T47D (cell line): Measurements from ENCODE around the gene STOX1.
"Not testable (repeated sequence)": the region's sequence is repeated elsewhere in the genome, so short reads cannot be mapped to it uniquely, and the experiment has no call there.

Source experiments
- DNase-seq, 2 experiments: peaks; one replicate each; pipeline versions ENCODE4 v3.0.0 to v3.0.0-alpha.2; 2011 to 2012; ENCODE audit warnings: low read depth in 1 of 2, low spot score in 1 of 2
- JUND ChIP-seq: IDR thresholded peaks from 2 replicates; pipeline ENCODE4 v1.6.1; 2012; ENCODE audit warnings: low read depth
- in situ Hi-C: cut with HindIII; loops from 2 replicates; pipeline ENCODE4 v1.10.0; 2016; ENCODE audit warnings: low sequenced_read_pairs, low pct_unique_long_range_greater_than_20kb

The STOX1 gene

DNA sequence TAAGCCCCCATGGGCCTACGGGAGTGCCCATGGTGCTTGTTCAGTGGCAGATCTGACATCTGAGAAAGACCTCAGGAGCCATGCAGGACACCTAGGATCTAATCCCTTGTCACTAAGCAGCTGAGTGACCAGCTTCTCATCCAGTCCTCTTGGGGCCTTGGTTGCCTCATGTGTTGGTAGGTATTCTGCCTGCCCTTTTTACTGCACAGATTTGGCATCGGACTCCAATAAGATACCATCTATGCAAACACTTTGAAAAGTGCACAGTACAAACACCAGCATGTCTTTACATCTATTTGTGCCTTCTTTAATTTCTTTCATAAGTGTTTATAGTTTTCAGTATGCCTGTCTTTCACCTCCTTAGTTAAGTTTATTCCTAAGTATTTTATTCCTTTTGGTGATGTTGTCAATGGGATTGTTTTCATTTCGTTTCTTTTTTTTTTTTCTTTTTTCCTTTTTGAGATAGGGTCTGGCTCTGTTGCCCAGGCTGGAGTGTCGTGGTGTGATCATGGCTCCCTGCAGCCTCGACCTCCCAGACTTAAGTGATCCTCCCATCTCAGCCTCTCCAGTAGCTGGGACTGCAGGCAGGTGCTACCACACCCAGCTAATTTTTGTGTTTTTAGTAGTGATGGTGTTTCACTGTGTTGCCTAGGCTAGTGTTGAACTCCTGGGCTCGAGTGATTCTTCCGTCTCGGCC lies 10.4 kb downstream of the STOX1 start:
- no peak for TF ChIP-seq JUND
- DNase-seq: peak; percentile 28 to 72
- in situ Hi-C loops: no loop called here

GRCh38 chr10:68840650-68841049 lies 13.3 kb downstream of the STOX1 start:
- in situ Hi-C loops, DNase-seq: not testable (repeated sequence)

DNA sequence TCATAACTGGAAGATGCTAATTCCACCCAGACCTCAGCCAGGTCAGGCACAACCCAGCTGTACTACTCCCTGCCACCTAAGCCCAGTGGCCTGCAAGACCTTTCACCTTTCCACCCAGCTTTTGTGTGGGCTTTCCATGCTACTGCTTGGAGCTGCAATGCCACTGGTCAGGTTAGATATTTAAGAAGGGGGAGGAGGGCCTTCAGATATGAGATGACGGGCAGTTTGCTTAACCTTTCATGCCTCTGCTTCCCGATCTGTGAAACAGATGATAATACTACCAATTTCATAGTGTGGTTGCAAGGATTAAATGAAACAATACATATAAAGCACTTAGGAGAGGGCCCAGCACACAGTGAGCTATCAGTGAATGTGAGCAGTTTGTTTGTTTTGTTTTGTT lies 20.9 kb downstream of the STOX1 start:
- in situ Hi-C loops: no loop called here
- TF ChIP-seq JUND: no peak

GRCh38 chr10:68848806-68849205 lies 21.5 kb downstream of the STOX1 start:
- in situ Hi-C loops: no loop called here

More for the DNA sequence above, 20.9 kb downstream of the STOX1 start:
- no peak for DNase-seq

DNA sequence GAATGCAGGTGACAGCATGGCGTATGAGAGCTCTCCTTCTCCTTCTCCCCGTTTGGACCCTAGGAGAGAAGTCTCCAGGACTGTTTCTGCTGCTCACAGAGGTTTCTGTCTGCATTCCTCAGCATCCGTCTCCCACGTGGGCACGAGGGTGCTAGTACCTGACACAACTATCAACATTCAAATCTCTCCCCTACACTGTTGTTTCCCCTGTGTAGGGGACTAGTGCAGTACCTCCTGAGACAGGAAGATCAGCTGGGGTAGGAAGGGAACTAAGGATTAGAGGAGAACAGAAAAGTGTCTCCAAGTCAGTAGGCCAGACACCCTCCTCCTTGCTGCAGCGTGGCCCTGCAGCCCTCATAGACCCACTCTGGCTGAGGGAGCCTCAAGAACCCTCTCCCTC lies 29.0 kb downstream of the STOX1 start:
- in situ Hi-C loops: no loop called here
- no peak for TF ChIP-seq JUND
- no peak for DNase-seq

More at GRCh38 chr10:68848806-68849205, 21.5 kb downstream of the STOX1 start:
- no peak for TF ChIP-seq JUND
- DNase-seq: no peak

GRCh38 chr10:68857005-68857404 lies 29.7 kb downstream of the STOX1 start:
- no peak for TF ChIP-seq JUND
- in situ Hi-C loops: no loop called here
- DNase-seq: no peak

GRCh38 chr10:68861253-68861652 lies 33.9 kb downstream of the STOX1 start:
- in situ Hi-C loops: no loop called here
- TF ChIP-seq JUND: no peak
- DNase-seq: peak in 1 of 2 experiments; percentile 25

DNA sequence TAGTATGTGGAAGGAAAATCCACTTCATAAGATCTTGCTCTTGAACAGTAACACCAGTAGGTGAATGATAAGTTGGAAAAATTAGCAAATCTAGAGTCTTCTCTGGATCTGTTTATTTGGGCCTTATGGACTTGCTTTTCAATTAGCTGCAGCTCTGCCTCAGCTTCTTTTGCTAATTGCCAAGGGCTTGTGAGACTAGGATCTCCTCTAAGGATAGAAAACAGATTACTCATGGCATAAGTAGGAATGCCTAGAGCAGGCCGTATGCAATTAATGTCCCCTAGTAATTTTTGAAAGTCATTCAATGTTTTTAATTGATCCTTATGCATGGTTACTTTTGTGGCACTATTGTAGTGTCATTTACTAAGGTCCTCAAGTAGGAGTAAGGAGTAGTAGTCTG lies 37.3 kb downstream of the STOX1 start:
- in situ Hi-C loops: no loop called here

DNA sequence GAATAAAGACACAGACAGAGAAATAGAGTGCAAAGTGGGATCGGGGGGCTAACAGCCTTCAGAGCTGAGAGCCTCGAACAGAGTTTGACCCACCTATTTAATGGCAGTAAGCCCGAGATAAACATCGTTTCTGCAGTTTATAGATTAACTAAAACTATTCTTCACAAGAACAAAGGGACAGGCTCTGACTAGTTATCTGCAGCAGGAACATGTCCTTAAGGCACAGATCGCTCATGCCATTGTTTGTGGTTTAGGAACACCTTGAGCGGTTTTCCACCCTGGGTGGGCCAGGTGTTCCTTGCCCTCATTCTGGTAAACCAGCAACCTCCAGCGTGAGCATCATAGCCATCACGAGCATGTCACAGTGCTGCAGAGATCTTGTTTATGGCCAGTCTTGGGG lies 40.8 kb downstream of the STOX1 start:
- DNase-seq, in situ Hi-C loops: not testable (repeated sequence)

More for the DNA sequence above, 37.3 kb downstream of the STOX1 start:
- DNase-seq: no peak
- no peak for TF ChIP-seq JUND

GRCh38 chr10:68869623-68870022 lies 42.3 kb downstream of the STOX1 start:
- in situ Hi-C loops: no loop called here
- no peak for DNase-seq
- TF ChIP-seq JUND: no peak

DNA sequence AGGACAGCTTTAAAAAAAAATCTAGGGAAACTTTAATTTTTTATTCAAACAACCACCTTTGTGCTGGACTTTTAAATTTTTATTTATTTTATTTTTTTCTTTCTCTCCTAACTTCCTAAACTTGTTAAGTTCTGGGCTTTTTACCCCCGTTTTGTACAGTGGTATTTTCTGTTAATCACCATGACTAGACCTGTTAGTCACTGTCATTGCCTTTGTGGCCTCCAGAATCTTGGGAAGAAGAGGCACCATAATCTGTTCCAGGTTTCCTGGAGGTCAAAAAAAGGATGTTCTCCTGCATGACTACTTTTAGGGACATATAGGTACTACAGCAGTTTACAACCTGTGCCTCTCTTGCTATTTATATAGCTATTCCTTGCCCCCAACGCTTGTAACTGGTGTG lies 42.7 kb downstream of the STOX1 start:
- in situ Hi-C loops: no loop called here
- TF ChIP-seq JUND: no peak
- no peak for DNase-seq

- no peak for DNase-seq
- in situ Hi-C loops: no loop called here
- TF ChIP-seq JUND: no peak
These were observed 43.3 kb downstream of the STOX1 start for GRCh38 chr10:68870545-68871104.

- TF ChIP-seq JUND: no peak
- no peak for DNase-seq
- in situ Hi-C loops: no loop called here
These were observed 43.9 kb downstream of the STOX1 start for GRCh38 chr10:68871105-68871711.

DNA sequence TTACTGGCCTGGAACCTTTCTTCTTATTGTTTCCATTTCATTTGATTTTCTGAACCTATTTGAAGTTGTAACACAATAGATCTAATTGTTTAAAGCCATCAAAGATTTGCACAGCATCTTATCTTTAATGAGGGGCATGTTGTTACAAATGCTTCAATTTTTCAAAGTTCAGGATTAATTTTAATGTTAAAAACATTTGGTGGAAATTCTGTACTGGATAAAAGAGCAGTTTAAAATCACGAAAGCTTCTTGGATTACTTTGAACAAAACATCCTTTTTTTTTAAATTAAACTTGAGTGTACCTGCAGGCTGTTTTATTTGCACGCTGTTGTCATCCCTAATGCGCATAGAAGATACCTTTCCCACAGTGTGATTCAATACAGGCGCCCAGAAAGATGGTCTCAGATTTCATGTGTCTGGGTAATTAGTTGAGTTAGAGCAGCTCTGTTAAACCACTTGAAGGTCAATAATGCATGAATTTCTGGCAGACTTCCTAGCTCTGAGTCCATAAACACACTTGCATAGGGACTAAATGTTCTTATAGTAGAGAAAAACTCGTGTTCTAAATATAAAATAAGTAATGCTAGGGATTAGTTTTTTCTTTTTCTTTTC lies 44.5 kb downstream of the STOX1 start:
- in situ Hi-C loops: no loop called here
- DNase-seq: peak in 1 of 2 experiments; percentile 38
- TF ChIP-seq JUND: no peak
